Measurements from ENCODE around the gene NUBP1. TPM values are rescaled to one million over a fixed set of nuclear protein-coding genes. Genes with fewer than 3 reads are reported as not detected.

Gene NUBP1
- total RNA-seq, 4 donors from 2014 or later: 17.4 to 34.7 (median 28.4) TPM

DNA sequence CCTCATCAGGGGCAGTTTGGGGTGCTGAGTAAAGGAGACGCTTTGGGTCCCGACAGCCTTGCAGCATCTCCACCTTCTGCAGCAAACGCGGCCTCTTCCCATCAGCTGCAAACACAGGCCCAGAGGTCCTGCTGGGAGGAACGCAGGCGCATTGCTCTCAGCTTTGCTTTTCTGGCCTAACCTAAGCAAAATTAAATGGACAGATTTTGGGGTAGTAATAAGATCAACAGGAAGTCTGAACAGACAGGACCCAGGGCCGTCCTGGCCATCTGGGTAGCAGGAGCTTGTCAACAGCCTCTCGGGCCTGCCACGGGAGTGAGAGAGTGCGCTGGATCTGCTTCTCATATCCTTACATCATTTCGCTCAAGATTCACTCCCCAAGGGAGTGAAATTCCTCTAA is 7.2 kb downstream of the NUBP1 start:
- Histone ChIP-seq H3K4me1 (peaks cover 7 to 10% (median 9%) of the 10 kb centered on the region in 4 donors), H3K36me3 (peaks cover 25 to 87% (median 71%) of the 10 kb centered on the region in 4 donors), H3K9me3 (no peaks in the 10 kb centered on the region), H3K4me3 (no peak overlapping the region), H3K27me3 (no peaks in the 10 kb centered on the region), H3K27ac (replicated peaks in 1 of 4) (peak overlapping the region in 1 of 4 donors; percentile 3)
- 90% methylated on average over 11 of the region's 11 CpGs for WGBS
- TF ChIP-seq EP300 (IDR thresholded peaks at IDR 0.05) (no peak), POLR2AphosphoS5 (IDR thresholded peaks at IDR 0.05) (no peak), POLR2A (IDR thresholded peaks at IDR 0.05; ENCODE audit: low read depth) (no peak)
- TF ChIP-seq, protein P1, sequence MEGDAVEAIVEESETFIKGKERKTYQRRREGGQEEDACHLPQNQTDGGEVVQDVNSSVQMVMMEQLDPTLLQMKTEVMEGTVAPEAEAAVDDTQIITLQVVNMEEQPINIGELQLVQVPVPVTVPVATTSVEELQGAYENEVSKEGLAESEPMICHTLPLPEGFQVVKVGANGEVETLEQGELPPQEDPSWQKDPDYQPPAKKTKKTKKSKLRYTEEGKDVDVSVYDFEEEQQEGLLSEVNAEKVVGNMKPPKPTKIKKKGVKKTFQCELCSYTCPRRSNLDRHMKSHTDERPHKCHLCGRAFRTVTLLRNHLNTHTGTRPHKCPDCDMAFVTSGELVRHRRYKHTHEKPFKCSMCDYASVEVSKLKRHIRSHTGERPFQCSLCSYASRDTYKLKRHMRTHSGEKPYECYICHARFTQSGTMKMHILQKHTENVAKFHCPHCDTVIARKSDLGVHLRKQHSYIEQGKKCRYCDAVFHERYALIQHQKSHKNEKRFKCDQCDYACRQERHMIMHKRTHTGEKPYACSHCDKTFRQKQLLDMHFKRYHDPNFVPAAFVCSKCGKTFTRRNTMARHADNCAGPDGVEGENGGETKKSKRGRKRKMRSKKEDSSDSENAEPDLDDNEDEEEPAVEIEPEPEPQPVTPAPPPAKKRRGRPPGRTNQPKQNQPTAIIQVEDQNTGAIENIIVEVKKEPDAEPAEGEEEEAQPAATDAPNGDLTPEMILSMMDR (IDR thresholded peaks at IDR 0.05): no peak
- DNase-seq (ENCODE audit: extremely low spot score): no peak
- intact Hi-C loops (cut with DNase I): no loop called here

DNA sequence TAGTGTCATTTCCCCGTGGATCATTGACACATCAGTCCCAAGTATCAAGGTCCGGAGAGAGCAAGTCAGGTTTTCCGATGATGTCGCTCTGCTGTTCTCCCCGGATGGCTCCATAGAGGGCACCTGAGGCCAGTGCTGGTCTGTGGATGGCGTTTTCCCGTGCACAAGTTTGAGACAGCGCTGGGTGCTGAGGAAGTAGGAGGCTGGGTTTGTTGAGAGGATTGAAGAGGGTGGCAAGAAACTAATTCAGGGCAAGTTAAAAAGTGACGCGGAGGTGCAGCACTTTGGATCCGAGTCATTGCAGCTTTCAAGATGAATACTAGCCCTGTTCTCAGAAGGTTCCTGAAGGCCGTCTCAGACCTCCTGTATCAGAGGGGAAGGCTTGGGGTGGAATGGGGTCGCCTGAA is 7.7 kb downstream of the NUBP1 start:
- Histone ChIP-seq H3K4me3 (no peak overlapping the region), H3K4me1 (peaks cover 2 to 5% (median 4%) of the 10 kb centered on the region in 4 donors), H3K27ac (replicated peaks in 1 of 4) (no peak overlapping the region), H3K9me3 (no peaks in the 10 kb centered on the region), H3K27me3 (no peaks in the 10 kb centered on the region), H3K36me3 (peaks cover 30 to 92% (median 75%) of the 10 kb centered on the region in 4 donors)
- 79% methylated on average over 13 of the region's 13 CpGs for WGBS
- TF ChIP-seq EP300 (IDR thresholded peaks at IDR 0.05) (no peak), POLR2A (IDR thresholded peaks at IDR 0.05; ENCODE audit: low read depth) (no peak), POLR2AphosphoS5 (IDR thresholded peaks at IDR 0.05) (no peak)
- TF ChIP-seq, protein P1 (IDR thresholded peaks at IDR 0.05): no peak
- intact Hi-C loops (cut with DNase I): no loop called here
- DNase-seq (ENCODE audit: extremely low spot score): no peak

DNA sequence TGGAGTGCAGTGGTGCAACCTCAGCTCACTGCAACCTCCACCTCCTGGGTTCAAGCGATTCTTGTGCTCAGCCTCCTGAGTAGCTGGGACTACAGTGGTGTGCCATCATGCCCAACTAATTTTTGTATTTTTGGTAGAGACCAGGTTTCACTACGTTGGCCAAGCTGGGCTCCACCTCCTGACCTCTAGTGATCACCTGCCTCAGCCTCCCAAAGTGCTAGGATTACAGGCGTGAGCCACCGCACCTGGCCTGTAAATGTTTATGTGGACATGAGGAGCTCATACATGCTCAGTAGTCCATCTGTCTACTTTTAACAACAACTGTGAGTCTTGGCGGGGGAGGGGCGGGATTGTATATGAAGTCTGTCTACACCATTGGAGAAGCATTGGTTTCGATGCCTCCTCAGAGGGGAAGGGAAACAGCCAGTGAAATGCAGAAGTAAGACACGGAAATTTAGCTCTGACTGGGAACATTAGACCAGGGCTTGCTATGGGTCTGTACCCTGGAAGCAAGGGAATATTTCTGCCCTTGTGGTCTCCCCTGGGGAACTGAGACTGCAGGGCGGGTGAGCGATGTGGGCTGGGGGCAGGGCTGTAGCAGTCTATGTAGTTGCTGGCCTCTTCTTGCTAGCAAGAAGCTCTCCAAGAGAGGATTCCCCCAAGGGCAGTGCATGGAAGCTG is 9.3 kb downstream of the NUBP1 start:
- TF ChIP-seq POLR2AphosphoS5 (IDR thresholded peaks at IDR 0.05): peak in 1 of 2 donors; percentile 11
- TF ChIP-seq POLR2A (IDR thresholded peaks at IDR 0.05; ENCODE audit: low read depth): no peak
- H3K27ac ChIP-seq (replicated peaks in 1 of 4): no peak overlapping the region
- no peaks in the 10 kb centered on the region for H3K9me3 ChIP-seq
- no peaks in the 10 kb centered on the region for H3K27me3 ChIP-seq
- peaks cover 40 to 99% (median 79%) of the 10 kb centered on the region in 4 donors for H3K36me3 ChIP-seq
- no peak for DNase-seq (ENCODE audit: extremely low spot score)
- 94% methylated on average over 10 of the region's 10 CpGs for WGBS
- intact Hi-C loops (cut with DNase I): no loop called here
- no peak overlapping the region for H3K4me3 ChIP-seq
- H3K4me1 ChIP-seq: no peaks in the 10 kb centered on the region

DNA sequence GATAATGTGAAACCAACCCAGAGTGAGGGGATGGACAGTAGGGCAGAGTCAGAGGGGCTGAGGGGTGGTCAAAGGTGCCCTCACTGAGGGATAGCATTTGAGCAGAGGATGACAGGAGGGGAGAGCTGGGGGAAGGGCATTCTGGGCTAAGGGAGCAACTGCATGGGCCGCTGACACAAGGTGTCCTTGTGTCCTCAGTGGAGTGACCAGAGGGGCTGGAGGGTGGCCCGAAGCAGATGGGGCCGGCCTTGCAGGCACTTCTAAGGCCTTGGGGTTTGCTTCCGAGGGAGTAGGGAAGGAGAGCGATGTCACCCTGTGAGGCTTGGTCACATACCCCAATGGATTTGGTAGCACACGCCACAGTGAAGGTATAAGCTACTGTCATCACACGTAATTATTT is 10.0 kb downstream of the NUBP1 start:
- H3K27ac ChIP-seq (replicated peaks in 1 of 4): no peak overlapping the region
- H3K9me3 ChIP-seq: no peaks in the 10 kb centered on the region
- H3K27me3 ChIP-seq: no peaks in the 10 kb centered on the region
- intact Hi-C loops (cut with DNase I): no loop called here
- no peaks in the 10 kb centered on the region for H3K4me1 ChIP-seq
- H3K36me3 ChIP-seq: peaks cover 42 to 99% (median 79%) of the 10 kb centered on the region in 4 donors
- no peak for DNase-seq (ENCODE audit: extremely low spot score)
- 93% methylated on average over 7 of the region's 7 CpGs for WGBS
- H3K4me3 ChIP-seq: no peak overlapping the region
- no peak for TF ChIP-seq POLR2AphosphoS5 (IDR thresholded peaks at IDR 0.05)
- TF ChIP-seq, protein P1 (IDR thresholded peaks at IDR 0.05): no peak
- TF ChIP-seq EP300 (IDR thresholded peaks at IDR 0.05): no peak
- no peak for TF ChIP-seq POLR2A (IDR thresholded peaks at IDR 0.05; ENCODE audit: low read depth)

DNA sequence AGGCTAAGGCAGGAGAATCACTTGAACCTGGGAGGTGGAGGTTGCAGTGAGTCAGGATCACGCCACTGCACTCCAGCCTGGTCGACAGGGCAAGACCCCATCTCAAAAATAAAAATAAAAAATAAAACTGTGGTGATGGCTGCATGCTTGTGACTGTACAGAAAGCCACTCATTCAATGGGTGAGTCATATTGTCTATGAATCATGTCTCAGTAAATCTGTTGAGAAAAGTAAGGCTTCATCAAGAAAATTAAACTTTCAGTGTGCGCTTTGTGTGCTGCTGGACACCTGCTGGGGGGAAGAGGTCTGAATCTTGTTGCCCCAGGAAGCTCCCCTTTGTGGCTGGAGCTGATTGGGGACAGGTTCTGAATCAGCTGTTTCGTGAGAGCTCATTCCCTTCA is 11.3 kb downstream of the NUBP1 start:
- no peaks in the 10 kb centered on the region for H3K9me3 ChIP-seq
- DNase-seq (ENCODE audit: extremely low spot score): no peak
- WGBS: 87% methylated on average over 4 of the region's 4 CpGs
- intact Hi-C loops (cut with DNase I): no loop called here
- no peak for TF ChIP-seq EP300 (IDR thresholded peaks at IDR 0.05)
- no peak for TF ChIP-seq POLR2AphosphoS5 (IDR thresholded peaks at IDR 0.05)
- TF ChIP-seq POLR2A (IDR thresholded peaks at IDR 0.05; ENCODE audit: low read depth): no peak
- TF ChIP-seq, protein P1 (IDR thresholded peaks at IDR 0.05): no peak
- H3K36me3 ChIP-seq: peaks cover 52 to 99% (median 81%) of the 10 kb centered on the region in 4 donors
- no peak overlapping the region for H3K27ac ChIP-seq (replicated peaks in 1 of 4)
- no peak overlapping the region for H3K4me3 ChIP-seq
- H3K27me3 ChIP-seq: no peaks in the 10 kb centered on the region
- no peaks in the 10 kb centered on the region for H3K4me1 ChIP-seq
